ENCODE data around the gene NFIB.

Gene NFIB

GRCh38 chr9:14086495-14086894 is 227.4 kb downstream of the NFIB start:
- TF ChIP-seq ZFX (IDR thresholded peaks at IDR 0.05; ENCODE audit: borderline replicate concordance) (no peak), CTCF (IDR thresholded peaks at IDR 0.05) (no peak)
- no peak overlapping the region for H3K27ac ChIP-seq

GRCh38 chr9:14085810-14086209 is 228.1 kb downstream of the NFIB start:
- H3K27ac ChIP-seq: no peak overlapping the region
- TF ChIP-seq CTCF (IDR thresholded peaks at IDR 0.05) (no peak), ZFX (IDR thresholded peaks at IDR 0.05; ENCODE audit: borderline replicate concordance) (no peak)

GRCh38 chr9:14084867-14085266 is 229.1 kb downstream of the NFIB start:
- TF ChIP-seq ZFX (IDR thresholded peaks at IDR 0.05; ENCODE audit: borderline replicate concordance): no peak
- TF ChIP-seq CTCF (IDR thresholded peaks at IDR 0.05): no peak
- no peak overlapping the region for H3K27ac ChIP-seq

- H3K27ac ChIP-seq: no peak overlapping the region
- no peak for TF ChIP-seq ZFX (IDR thresholded peaks at IDR 0.05; ENCODE audit: borderline replicate concordance)
- TF ChIP-seq CTCF (IDR thresholded peaks at IDR 0.05): no peak
Observed at GRCh38 chr9:14083366-14083765, 230.6 kb downstream of the NFIB start.

- TF ChIP-seq ZFX (IDR thresholded peaks at IDR 0.05; ENCODE audit: borderline replicate concordance): no peak
- TF ChIP-seq CTCF (IDR thresholded peaks at IDR 0.05): no peak
- H3K27ac ChIP-seq: no peak overlapping the region
Observed at GRCh38 chr9:14082732-14083131, 231.2 kb downstream of the NFIB start.

- H3K27ac ChIP-seq: no peak overlapping the region
- TF ChIP-seq CTCF (IDR thresholded peaks at IDR 0.05) (no peak), ZFX (IDR thresholded peaks at IDR 0.05; ENCODE audit: borderline replicate concordance) (no peak)
Observed at GRCh38 chr9:14081745-14082144, 232.2 kb downstream of the NFIB start.

- H3K27ac ChIP-seq: no peak overlapping the region
- no peak for TF ChIP-seq ZFX (IDR thresholded peaks at IDR 0.05; ENCODE audit: borderline replicate concordance)
- TF ChIP-seq CTCF (IDR thresholded peaks at IDR 0.05): no peak
Observed at GRCh38 chr9:14080959-14081542, 232.9 kb downstream of the NFIB start.

All from 22Rv1 (cell line).